Type B pancreatic cell (in vitro differentiated cells): ENCODE results near the gene GRIK2. TPM values are rescaled to one million over a fixed set of nuclear protein-coding genes. Genes with fewer than 3 reads are reported as not detected.
"Not testable (repeated sequence)": the region's sequence is repeated elsewhere in the genome, so short reads cannot be mapped to it uniquely, and the experiment has no call there.

Experiments
- DNase-seq: peaks from one replicate; pipeline ENCODE4 v3.0.0; 2021; ENCODE audit warnings: mixed read lengths; ENCODE audit not compliant: unreplicated experiment; ENCODE audit errors: extremely low spot score
- H3K27ac Mint-ChIP-seq: 2 replicates; pipeline ENCODE4 v1.8.0; 2021; ENCODE audit warnings: mild to moderate bottlenecking, mixed read lengths
- H3K27me3 Mint-ChIP-seq: 2 replicates; pipeline ENCODE4 v1.8.0; 2021; ENCODE audit warnings: mixed read lengths
- H3K36me3 Mint-ChIP-seq: 2 replicates; pipeline ENCODE4 v1.8.0; 2021; ENCODE audit warnings: mixed read lengths
- H3K4me1 Mint-ChIP-seq: one replicate; pipeline ENCODE4 v1.8.0; 2021; ENCODE audit warnings: mixed read lengths; ENCODE audit not compliant: unreplicated experiment
- H3K4me3 Mint-ChIP-seq: 2 replicates; pipeline ENCODE4 v1.8.0; 2021; ENCODE audit warnings: mild to moderate bottlenecking, mixed read lengths
- H3K9me3 Mint-ChIP-seq: 2 replicates; pipeline ENCODE4 v1.8.0; 2021; ENCODE audit warnings: mixed read lengths
- long read RNA-seq: library from polyadenylated mRNA; unstranded; transcript quantifications from one replicate; pipeline ENCODE4 v2.0.0, GENCODE V29; 2020
- total RNA-seq: library from RNA; stranded (reverse); gene quantifications from 2 replicates; pipeline ENCODE4 v1.2.1, GENCODE V29; 2021; ENCODE audit warnings: low replicate concordance
- TF ChIP-seq, protein P1 (sequence below): fragments of 200-600 bp; sonication (generic); conservative IDR thresholded peaks from 2 replicates; pipeline ENCODE4 v1.5.0; 2021; ENCODE audit warnings: antibody characterized with exemption, mild to moderate bottlenecking

The GRIK2 gene
- 4.7 and 4.8 TPM in 2 replicates for total RNA-seq
- long read RNA-seq, partial matches to known transcripts: 0 of 3 reads
- long read RNA-seq, other reads (novel, unspliced or antisense): 3 of 3 reads

DNA sequence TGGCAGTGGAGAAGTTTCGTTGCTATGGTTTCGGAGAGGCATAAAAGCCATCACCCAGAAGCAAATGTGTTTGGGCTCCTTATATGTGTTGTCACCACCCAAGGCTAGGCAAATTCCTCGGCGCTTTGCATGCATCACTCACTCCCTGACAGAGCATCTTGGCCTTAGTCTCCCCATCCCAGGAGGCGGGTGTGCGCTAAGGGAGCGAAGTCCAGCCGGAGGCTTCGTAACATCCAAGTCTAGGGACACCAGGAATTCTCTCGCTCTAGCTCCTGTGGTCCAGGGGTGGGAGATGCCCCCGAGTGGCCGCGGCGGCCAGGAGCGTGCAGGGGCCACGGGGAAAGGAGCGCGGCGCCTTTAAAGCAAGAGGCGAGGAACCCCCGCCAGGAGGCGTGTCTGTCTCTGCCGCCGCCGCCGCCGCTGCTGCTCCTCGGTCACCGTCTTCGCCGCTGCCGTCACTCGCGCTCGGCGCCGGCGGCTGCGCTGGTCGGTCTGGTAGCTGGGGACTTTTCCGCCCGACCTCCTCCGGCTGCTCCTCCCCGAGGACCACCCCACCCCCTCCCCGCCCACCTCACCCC lies at the start of gene GRIK2:
TSS of gene GRIK2 (plus strand) at position 458 of the 578 bp plus-strand sequence.
- DNase-seq: no peak
- H3K27ac Mint-ChIP-seq: peak within 1 kb of the TSS; percentile 39
- H3K4me3 Mint-ChIP-seq: peak within 1 kb of the TSS; percentile 89
- H3K4me1 Mint-ChIP-seq: peaks cover 15% of the 10 kb centered on the region
- no peaks in the 10 kb centered on the region for H3K36me3 Mint-ChIP-seq
- peaks cover 84% of the 10 kb centered on the region for H3K27me3 Mint-ChIP-seq
- TF ChIP-seq, protein P1, sequence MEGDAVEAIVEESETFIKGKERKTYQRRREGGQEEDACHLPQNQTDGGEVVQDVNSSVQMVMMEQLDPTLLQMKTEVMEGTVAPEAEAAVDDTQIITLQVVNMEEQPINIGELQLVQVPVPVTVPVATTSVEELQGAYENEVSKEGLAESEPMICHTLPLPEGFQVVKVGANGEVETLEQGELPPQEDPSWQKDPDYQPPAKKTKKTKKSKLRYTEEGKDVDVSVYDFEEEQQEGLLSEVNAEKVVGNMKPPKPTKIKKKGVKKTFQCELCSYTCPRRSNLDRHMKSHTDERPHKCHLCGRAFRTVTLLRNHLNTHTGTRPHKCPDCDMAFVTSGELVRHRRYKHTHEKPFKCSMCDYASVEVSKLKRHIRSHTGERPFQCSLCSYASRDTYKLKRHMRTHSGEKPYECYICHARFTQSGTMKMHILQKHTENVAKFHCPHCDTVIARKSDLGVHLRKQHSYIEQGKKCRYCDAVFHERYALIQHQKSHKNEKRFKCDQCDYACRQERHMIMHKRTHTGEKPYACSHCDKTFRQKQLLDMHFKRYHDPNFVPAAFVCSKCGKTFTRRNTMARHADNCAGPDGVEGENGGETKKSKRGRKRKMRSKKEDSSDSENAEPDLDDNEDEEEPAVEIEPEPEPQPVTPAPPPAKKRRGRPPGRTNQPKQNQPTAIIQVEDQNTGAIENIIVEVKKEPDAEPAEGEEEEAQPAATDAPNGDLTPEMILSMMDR: peak; percentile 67
- no peaks in the 10 kb centered on the region for H3K9me3 Mint-ChIP-seq

DNA sequence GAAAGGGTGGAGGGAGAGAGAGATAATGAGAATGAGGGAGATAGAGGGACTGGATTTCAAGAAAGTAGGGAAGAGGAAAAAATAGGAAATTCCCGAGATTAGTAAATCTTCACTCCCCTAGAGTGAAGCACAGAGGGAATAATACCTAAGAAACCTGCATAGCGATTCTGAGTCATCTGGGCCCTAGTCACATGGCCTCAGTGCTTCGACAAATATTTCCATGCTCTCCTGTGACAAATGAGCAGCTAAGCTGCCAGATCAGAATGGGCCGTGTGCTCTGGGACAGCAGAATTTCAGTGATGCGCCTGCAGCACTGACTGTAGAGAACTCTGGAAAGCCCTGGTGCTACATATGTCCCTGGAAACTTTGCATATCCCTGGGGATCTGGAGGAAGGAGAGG lies 48.6 kb upstream of the GRIK2 start:
- Mint-ChIP-seq H3K4me3 (no peak overlapping the region), H3K27ac (no peak overlapping the region), H3K4me1 (no peaks in the 10 kb centered on the region), H3K36me3 (no peaks in the 10 kb centered on the region), H3K27me3 (no peaks in the 10 kb centered on the region), H3K9me3 (no peaks in the 10 kb centered on the region)
- TF ChIP-seq, protein P1: no peak
- DNase-seq: no peak

DNA sequence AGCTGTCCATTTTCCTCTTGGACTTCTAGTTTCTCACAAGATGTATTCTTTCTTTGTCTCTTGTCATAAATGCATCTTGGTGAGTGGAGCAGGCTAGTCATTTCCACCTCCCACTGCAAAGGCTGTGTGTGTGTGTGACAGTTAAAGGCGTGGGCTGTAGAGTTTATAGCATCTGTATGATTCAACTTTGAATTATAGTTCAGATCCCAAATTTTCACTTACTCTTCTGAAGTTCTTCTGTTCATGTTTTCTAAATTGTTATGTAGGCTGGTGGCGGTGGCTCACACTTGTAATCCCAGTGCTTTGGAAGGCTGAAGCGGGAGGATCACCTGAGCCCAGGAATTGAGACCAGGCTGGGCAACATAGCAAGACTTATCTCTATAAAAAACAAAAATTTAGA lies 44.7 kb upstream of the GRIK2 start:
- H3K36me3 Mint-ChIP-seq: no peaks in the 10 kb centered on the region
- TF ChIP-seq, protein P1: no peak
- H3K4me3 Mint-ChIP-seq: no peak overlapping the region
- no peak overlapping the region for H3K27ac Mint-ChIP-seq
- peaks cover 6% of the 10 kb centered on the region for H3K4me1 Mint-ChIP-seq
- no peaks in the 10 kb centered on the region for H3K27me3 Mint-ChIP-seq
- H3K9me3 Mint-ChIP-seq: no peaks in the 10 kb centered on the region
- DNase-seq: no peak

DNA sequence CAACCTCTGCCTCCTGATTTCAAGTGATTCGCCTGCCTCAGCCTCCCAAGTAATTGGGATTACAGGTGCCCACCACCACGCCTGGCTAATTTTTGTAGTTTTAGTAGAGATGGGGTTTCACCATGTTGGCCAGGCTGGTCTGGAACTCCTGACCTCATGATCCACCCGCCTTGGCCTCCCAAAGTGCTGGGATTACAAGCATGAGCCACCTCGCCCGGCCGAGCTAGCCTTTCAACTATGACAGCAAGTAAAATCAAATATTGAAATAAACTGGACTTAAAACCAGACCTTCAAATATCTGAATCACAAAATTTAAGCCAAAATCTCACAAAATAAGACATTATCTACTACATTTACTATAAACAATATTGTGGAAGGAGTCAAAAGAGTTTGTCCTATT lies 42.9 kb upstream of the GRIK2 start:
- H3K27me3 Mint-ChIP-seq, H3K4me1 Mint-ChIP-seq, H3K4me3 Mint-ChIP-seq, DNase-seq, H3K36me3 Mint-ChIP-seq, H3K27ac Mint-ChIP-seq, H3K9me3 Mint-ChIP-seq: not testable (repeated sequence)

DNA sequence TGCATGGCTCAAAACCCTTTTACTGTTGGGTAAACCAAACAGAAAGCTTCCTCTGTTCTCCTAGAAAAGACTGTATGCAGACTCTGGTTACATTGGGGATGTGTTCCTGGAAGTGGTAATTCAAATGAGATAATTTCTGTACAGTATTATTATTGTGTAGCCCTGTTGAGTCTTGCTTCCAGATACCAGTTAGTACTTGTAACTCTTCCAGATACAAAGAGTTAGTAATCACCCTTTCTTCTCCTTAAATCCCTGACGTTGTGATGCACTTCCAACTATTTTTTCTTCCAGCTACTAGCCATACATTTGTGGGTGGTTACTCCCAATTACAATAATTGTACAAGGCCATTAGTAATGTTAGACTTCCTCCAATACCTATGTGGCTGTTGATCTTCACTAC lies 42.3 kb upstream of the GRIK2 start:
- H3K27ac Mint-ChIP-seq: no peak overlapping the region
- no peaks in the 10 kb centered on the region for H3K27me3 Mint-ChIP-seq
- TF ChIP-seq, protein P1: no peak
- no peaks in the 10 kb centered on the region for H3K36me3 Mint-ChIP-seq
- no peak for DNase-seq
- no peak overlapping the region for H3K4me3 Mint-ChIP-seq
- peaks cover 6% of the 10 kb centered on the region for H3K4me1 Mint-ChIP-seq
- H3K9me3 Mint-ChIP-seq: no peaks in the 10 kb centered on the region

DNA sequence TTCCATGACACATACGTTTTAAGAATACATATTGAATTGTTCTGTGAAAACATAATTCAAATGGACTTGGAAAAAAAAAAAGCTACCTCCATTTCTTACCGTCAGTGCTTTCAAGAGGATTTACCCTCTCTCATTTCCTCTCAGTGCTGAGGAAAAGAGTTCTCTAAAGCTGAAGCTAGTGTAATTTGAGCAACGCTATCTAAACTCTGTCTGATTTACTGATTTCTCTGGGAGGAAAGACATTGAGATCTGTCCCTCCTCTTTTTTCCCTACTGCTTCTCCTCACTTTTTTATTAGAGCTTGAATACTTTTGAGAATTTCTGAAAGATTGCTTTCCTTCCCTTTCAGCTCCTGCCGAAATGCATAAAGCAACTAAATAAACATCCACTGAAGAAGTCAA lies 41.2 kb upstream of the GRIK2 start:
- Mint-ChIP-seq H3K27me3 (peaks cover 4% of the 10 kb centered on the region), H3K36me3 (no peaks in the 10 kb centered on the region), H3K9me3 (no peaks in the 10 kb centered on the region), H3K4me1 (peaks cover 6% of the 10 kb centered on the region), H3K4me3 (no peak overlapping the region), H3K27ac (no peak overlapping the region)
- DNase-seq: no peak
- TF ChIP-seq, protein P1: no peak
